ENCODE data around the gene PML.

DNA sequence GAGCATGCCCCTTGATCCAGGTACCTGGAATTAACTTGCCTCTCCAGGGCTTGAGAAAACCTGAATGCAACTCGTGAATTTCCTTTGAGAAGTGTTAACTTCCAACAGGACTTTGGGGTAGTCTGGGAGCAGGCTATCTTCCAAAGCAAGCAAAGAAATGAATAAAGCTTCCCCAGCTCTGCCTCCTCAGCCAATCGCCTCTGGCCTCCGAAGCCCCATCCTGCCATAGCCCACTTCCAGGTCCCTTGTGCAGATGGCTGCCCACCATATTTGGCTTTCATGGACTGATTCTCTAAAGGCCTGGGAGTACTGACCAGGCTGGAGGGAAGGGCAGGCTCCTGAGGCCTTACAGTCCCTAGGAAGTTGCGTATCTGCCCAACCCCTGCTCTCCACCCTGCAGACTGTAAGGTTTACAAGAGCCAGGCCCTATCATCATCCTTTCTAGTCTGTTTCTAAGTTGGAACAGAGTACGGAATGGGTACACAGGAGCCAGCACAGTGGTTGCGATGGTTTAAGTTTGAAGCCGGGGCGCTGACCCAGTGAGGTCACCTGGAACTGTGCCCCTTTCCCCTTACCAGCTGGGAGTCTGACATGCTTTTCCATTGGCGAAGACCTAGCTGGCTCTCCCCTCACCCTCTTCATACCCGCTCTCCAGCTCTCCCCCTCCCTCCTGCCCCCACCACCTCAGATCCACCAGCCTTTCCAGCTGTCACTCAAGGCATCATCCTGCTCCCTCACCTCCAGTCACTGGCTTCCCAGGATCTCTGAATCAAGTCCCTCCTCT, 1.1 kb upstream of the PML start:
- TF ChIP-seq TOX (CRISPR knock-in tag; IDR thresholded peaks at IDR 0.05; ENCODE audit: borderline replicate concordance) (no peak), CSDC2 (CRISPR knock-in tag; IDR thresholded peaks at IDR 0.05) (no peak), ZNF8 (CRISPR knock-in tag; IDR thresholded peaks at IDR 0.05) (no peak), ZC3H10 (CRISPR knock-in tag; IDR thresholded peaks at IDR 0.05) (no peak), GLIS3 (CRISPR knock-in tag; IDR thresholded peaks at IDR 0.05) (no peak)
- TF ChIP-seq, protein P1, sequence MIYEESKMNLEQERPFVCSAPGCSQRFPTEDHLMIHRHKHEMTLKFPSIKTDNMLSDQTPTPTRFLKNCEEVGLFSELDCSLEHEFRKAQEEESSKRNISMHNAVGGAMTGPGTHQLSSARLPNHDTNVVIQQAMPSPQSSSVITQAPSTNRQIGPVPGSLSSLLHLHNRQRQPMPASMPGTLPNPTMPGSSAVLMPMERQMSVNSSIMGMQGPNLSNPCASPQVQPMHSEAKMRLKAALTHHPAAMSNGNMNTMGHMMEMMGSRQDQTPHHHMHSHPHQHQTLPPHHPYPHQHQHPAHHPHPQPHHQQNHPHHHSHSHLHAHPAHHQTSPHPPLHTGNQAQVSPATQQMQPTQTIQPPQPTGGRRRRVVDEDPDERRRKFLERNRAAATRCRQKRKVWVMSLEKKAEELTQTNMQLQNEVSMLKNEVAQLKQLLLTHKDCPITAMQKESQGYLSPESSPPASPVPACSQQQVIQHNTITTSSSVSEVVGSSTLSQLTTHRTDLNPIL (CRISPR knock-in tag; IDR thresholded peaks at IDR 0.05; ENCODE audit: low read depth), result no peak
- TF ChIP-seq, protein P2, sequence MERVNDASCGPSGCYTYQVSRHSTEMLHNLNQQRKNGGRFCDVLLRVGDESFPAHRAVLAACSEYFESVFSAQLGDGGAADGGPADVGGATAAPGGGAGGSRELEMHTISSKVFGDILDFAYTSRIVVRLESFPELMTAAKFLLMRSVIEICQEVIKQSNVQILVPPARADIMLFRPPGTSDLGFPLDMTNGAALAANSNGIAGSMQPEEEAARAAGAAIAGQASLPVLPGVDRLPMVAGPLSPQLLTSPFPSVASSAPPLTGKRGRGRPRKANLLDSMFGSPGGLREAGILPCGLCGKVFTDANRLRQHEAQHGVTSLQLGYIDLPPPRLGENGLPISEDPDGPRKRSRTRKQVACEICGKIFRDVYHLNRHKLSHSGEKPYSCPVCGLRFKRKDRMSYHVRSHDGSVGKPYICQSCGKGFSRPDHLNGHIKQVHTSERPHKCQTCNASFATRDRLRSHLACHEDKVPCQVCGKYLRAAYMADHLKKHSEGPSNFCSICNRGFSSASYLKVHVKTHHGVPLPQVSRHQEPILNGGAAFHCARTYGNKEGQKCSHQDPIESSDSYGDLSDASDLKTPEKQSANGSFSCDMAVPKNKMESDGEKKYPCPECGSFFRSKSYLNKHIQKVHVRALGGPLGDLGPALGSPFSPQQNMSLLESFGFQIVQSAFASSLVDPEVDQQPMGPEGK (CRISPR knock-in tag; IDR thresholded peaks at IDR 0.05; ENCODE audit: borderline replicate concordance), result no peak
